SK-N-SH (cell line): ENCODE data around the gene S100A8.

Experiments used
- CTCF ChIP-seq: fragments of 200-600 bp; sonication (generic); IDR thresholded peaks from 2 replicates; pipeline ENCODE4 v1.6.1; 2017; ENCODE audit warnings: antibody characterized with exemption, mild to moderate bottlenecking, moderate library complexity
- ELF1 ChIP-seq: IDR thresholded peaks from 2 replicates; pipeline ENCODE4 v1.4.0; 2012
- FOXM1 ChIP-seq: IDR thresholded peaks from 2 replicates; pipeline ENCODE4 v1.4.0; 2012; ENCODE audit warnings: low read depth, mild to moderate bottlenecking
- JUND ChIP-seq: IDR thresholded peaks from 2 replicates; pipeline ENCODE4 v1.4.0; 2012
- MAX ChIP-seq: IDR thresholded peaks from 2 replicates; pipeline ENCODE4 v1.4.0; 2012; ENCODE audit warnings: low read depth
- RAD21 ChIP-seq: IDR thresholded peaks from 2 replicates; pipeline ENCODE4 v1.6.1; 2012; ENCODE audit warnings: mild to moderate bottlenecking, low read length
- RCOR1 ChIP-seq: fragments of 150-350 bp; IDR thresholded peaks from 2 replicates; pipeline ENCODE4 v1.6.1; 2017; ENCODE audit warnings: antibody characterized with exemption, low read length
- REST ChIP-seq: IDR thresholded peaks from 2 replicates; pipeline ENCODE4 v1.6.1; 2012; ENCODE audit warnings: mild to moderate bottlenecking, low read depth, low read length, moderate library complexity
- RFX5 ChIP-seq: IDR thresholded peaks from 2 replicates; pipeline ENCODE4 v1.6.1; 2012; ENCODE audit warnings: mild to moderate bottlenecking, improper control_type of control experiment, low read length
- SIN3A ChIP-seq: IDR thresholded peaks from 2 replicates; pipeline ENCODE4 v1.6.1; 2012; ENCODE audit warnings: low read depth, mild to moderate bottlenecking, low read length, moderate library complexity, borderline replicate concordance
- SMC3 ChIP-seq: IDR thresholded peaks from 2 replicates; pipeline ENCODE4 v1.6.1; 2012; ENCODE audit warnings: low read depth, low read length, improper control_type of control experiment
- YY1 ChIP-seq: IDR thresholded peaks from 2 replicates; pipeline ENCODE4 v1.4.0; 2012; ENCODE audit warnings: low read depth, mild to moderate bottlenecking

- TF ChIP-seq MAX (no peak), CTCF (no peak), FOXM1 (no peak), REST (no peak), RFX5 (no peak), SMC3 (no peak), ELF1 (no peak), RCOR1 (no peak), YY1 (no peak), JUND (no peak), RAD21 (no peak), SIN3A (no peak)
These were observed 12.7 kb upstream of the S100A8 start for GRCh38 chr1:153403421-153404085.
